Daoy (cell line): Measurements from ENCODE around the gene ADGRL3. TPM values are rescaled to one million over a fixed set of nuclear protein-coding genes. Genes with fewer than 3 reads are reported as not detected.
"Not testable (repeated sequence)": the region's sequence is repeated elsewhere in the genome, so short reads cannot be mapped to it uniquely, and the experiment has no call there.

ENCODE experiments used
- DNase-seq: peaks from one replicate; pipeline ENCODE4 v3.0.0-alpha.2; 2015; ENCODE audit warnings: low read depth
- total RNA-seq: library from RNA; depleted of rRNA; stranded (reverse); fragments of >200 nt; shearing (Covaris generic); gene quantifications from 2 replicates; pipeline ENCODE4 v1.2.3, GENCODE V29; 2014

Gene ADGRL3
- total RNA-seq, 1 experiment from 2014 or later: 4.6 TPM

- no peak for DNase-seq
These were observed 428.6 kb downstream of the ADGRL3 start for GRCh38 chr4:61628727-61629126.

GRCh38 chr4:61630548-61630947 lies 430.4 kb downstream of the ADGRL3 start:
- no peak for DNase-seq

- DNase-seq: peak; percentile 9
These were observed 438.5 kb downstream of the ADGRL3 start for GRCh38 chr4:61638591-61638990.

GRCh38 chr4:61646746-61647350 lies 446.7 kb downstream of the ADGRL3 start:
- DNase-seq: not testable (repeated sequence)

DNA sequence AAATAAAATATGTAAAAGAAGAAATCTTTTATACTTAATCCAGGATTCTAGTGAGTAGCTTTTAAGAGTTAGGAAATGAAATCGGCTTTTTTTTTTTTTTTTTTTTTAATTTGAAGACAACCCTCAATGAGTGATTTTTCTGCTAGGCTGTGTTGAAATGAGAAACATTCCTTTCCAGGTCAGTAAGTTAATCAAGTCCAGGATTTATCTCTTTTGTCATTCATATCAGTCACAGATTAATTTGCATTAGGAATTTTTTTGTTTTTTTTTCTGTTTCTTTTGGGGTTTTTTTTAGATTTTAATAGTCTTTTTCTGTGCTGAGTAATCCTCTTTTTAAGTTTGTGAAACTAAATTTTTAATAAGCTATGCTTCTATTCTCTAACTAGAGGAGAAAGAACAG lies 448.1 kb downstream of the ADGRL3 start:
- no peak for DNase-seq

- DNase-seq: no peak
These were observed 456.9 kb downstream of the ADGRL3 start for GRCh38 chr4:61657016-61657415.

DNA sequence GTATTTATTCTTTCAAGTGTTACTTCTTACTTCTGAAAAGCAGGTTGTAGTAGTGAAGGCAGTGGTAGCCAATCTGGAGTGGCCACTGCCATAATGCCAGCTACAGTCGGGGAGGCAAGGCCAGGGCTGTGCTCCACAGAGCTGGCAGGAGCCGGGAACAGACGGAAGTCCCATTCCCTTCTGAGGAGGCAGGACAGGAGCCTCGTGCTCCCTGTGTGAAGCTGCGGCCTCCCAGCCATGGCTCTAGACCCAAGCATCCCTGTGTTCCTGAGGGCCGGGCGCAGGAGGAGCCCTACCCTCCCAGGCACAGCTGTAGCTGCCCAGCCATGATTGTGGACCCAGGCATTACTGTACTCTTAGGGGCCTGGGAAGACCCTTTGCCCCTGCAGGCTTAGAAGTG lies 461.8 kb downstream of the ADGRL3 start:
- DNase-seq: no peak

- no peak for DNase-seq
These were observed 462.2 kb downstream of the ADGRL3 start for GRCh38 chr4:61662362-61662761.

- DNase-seq: no peak
These were observed 463.2 kb downstream of the ADGRL3 start for GRCh38 chr4:61663310-61663709.

DNA sequence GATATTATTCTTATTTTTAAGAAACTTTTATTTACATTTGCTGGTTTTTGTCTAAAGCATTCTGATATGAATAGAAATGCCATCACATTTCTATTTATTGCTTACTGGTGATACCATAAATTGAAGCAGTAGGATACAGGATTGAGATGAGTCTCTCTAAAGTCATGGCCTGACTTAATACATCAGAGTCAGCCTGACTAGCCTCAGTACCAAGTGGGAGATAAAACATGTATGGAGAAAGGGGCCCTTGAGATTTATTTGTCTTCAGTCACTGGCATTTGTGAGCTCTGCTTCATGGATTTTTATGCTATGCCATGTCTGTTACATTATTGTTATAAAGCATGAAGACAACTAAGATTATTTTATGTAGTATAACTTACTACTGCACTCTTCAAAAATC lies 465.5 kb downstream of the ADGRL3 start:
- no peak for DNase-seq

GRCh38 chr4:61666244-61666643 lies 466.1 kb downstream of the ADGRL3 start:
- no peak for DNase-seq

- no peak for DNase-seq
These were observed 471.5 kb downstream of the ADGRL3 start for GRCh38 chr4:61671599-61671998.

DNA sequence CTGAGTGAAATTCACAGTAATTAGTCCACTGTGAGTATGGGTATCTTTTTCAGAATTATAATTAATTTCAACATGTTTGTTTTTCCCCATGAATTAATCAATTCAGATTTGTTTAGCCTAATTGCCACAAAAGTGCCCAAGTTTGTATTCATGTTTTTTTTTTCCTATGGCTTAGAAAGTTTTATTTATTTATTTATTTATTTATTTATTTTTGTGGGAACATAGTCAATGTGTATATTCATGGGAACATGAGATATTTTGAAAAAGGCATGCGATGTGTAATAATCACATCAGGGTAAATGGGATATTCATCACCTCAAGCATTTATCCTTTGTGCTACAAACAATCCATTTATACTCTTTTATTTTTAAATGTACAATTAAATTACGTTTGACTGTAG lies 475.3 kb downstream of the ADGRL3 start:
- no peak for DNase-seq

GRCh38 chr4:61678297-61678696 lies 478.2 kb downstream of the ADGRL3 start:
- no peak for DNase-seq

- no peak for DNase-seq
These were observed 493.4 kb downstream of the ADGRL3 start for GRCh38 chr4:61693520-61693919.

GRCh38 chr4:61714387-61714911 lies 514.3 kb downstream of the ADGRL3 start:
- DNase-seq: no peak

- DNase-seq: no peak
These were observed 516.3 kb downstream of the ADGRL3 start for GRCh38 chr4:61716426-61716825.

DNA sequence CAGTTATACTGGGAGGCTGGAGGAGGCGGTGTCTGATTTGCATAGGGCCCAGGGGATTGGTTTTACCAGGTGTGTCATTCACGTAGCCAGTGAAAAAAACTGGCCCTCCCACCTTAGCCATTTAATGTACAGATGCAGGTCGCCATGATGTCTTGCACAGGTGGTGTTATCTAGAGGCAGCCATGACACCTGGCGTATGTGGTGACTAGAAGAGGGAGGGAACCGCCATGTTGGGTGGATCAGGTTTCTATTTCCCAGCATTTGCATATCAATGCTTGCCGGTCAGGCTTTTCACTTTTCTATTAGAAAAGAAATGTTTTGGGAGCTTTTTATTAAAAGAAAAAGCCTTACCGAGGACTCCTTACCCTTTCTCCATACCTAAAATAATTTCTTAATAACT lies 523.4 kb downstream of the ADGRL3 start:
- DNase-seq: no peak

- no peak for DNase-seq
These were observed 527.2 kb downstream of the ADGRL3 start for GRCh38 chr4:61727286-61727685.

DNA sequence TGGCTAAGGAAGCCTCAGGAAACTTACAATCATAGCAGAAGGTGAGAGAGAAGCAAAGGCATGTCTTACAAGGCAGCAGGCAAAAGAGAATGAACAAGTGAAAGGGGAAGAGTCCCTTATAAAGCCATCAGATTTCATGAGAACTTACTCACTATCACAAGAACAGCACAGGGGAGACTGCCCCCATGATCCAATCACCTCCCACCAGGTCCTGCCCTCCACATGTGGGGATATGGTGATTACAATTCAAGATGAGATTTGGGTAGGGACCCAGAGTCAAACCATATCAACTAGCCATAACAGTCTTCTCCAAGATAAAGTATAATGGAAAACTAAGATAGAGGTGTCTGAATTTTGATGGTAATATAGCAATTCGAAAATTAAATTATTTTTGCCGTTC lies 534.3 kb downstream of the ADGRL3 start:
- no peak for DNase-seq

- no peak for DNase-seq
These were observed 539.8 kb downstream of the ADGRL3 start for GRCh38 chr4:61739887-61740286.

- DNase-seq: no peak
These were observed 540.8 kb downstream of the ADGRL3 start for GRCh38 chr4:61740886-61741285.

- peak; percentile 3 for DNase-seq
These were observed 541.4 kb downstream of the ADGRL3 start for GRCh38 chr4:61741327-61742096.
